ENCODE measurements around the gene UBE2B. TPM values are rescaled to one million over a fixed set of nuclear protein-coding genes. Genes with fewer than 3 reads are reported as not detected.
A peak's percentile ranks its signal among the peaks of the same experiment; 100 is the strongest.

The UBE2B gene
- total RNA-seq, 1 experiment from 2014 or later: 132 TPM

DNA sequence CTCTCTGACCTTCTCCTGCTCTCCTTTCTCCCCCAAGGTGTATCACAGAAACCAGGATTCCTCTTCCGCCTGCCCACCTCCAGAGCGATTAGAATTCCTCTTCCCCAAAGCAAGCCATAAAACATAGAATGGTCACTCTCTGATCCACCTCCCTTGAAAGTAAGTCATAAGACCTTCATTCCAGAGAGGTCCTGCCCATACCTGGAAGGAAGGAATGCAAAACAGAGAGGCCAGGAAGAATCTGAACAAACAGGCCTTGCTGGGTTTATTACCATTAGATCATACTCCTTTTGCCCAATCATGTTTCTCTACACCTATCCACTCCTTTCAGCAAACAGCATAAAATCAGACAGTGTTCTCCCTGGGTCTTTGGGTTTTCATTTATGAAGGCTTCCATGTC, 25.4 kb upstream of the UBE2B start:
- DNase-seq: peak; percentile 45
- Mint-ChIP-seq H3K27me3 (ENCODE audit: unreplicated experiment) (no peaks in the 10 kb centered on the region), H3K36me3 (ENCODE audit: insufficient read depth, unreplicated experiment) (peaks cover 5% of the 10 kb centered on the region), H3K4me1 (ENCODE audit: low read depth, unreplicated experiment) (peaks cover 13% of the 10 kb centered on the region), H3K9me3 (ENCODE audit: low read depth, unreplicated experiment) (peaks cover 3% of the 10 kb centered on the region), H3K27ac (ENCODE audit: unreplicated experiment) (peak overlapping the region; percentile 69), H3K4me3 (ENCODE audit: low read depth, unreplicated experiment) (peak overlapping the region; percentile 13)
- intact Hi-C loops (cut with micrococcal nuclease; ENCODE audit: unreplicated experiment): no loop called here
- BruUV-seq (replicated peaks): no TSS peak
- CTCF ChIA-PET: no interaction called here
- TF ChIP-seq, protein P1, sequence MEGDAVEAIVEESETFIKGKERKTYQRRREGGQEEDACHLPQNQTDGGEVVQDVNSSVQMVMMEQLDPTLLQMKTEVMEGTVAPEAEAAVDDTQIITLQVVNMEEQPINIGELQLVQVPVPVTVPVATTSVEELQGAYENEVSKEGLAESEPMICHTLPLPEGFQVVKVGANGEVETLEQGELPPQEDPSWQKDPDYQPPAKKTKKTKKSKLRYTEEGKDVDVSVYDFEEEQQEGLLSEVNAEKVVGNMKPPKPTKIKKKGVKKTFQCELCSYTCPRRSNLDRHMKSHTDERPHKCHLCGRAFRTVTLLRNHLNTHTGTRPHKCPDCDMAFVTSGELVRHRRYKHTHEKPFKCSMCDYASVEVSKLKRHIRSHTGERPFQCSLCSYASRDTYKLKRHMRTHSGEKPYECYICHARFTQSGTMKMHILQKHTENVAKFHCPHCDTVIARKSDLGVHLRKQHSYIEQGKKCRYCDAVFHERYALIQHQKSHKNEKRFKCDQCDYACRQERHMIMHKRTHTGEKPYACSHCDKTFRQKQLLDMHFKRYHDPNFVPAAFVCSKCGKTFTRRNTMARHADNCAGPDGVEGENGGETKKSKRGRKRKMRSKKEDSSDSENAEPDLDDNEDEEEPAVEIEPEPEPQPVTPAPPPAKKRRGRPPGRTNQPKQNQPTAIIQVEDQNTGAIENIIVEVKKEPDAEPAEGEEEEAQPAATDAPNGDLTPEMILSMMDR (IDR thresholded peaks at IDR 0.05; ENCODE audit: unreplicated experiment): no peak

- no peak for DNase-seq
- Mint-ChIP-seq H3K4me1 (ENCODE audit: low read depth, unreplicated experiment) (peaks cover 13% of the 10 kb centered on the region), H3K27me3 (ENCODE audit: unreplicated experiment) (no peaks in the 10 kb centered on the region), H3K9me3 (ENCODE audit: low read depth, unreplicated experiment) (no peaks in the 10 kb centered on the region), H3K36me3 (ENCODE audit: insufficient read depth, unreplicated experiment) (peaks cover 5% of the 10 kb centered on the region), H3K4me3 (ENCODE audit: low read depth, unreplicated experiment) (no peak overlapping the region), H3K27ac (ENCODE audit: unreplicated experiment) (no peak overlapping the region)
- TF ChIP-seq, protein P1 (IDR thresholded peaks at IDR 0.05; ENCODE audit: unreplicated experiment): no peak
- no TSS peak for BruUV-seq (replicated peaks)
- intact Hi-C loops (cut with micrococcal nuclease; ENCODE audit: unreplicated experiment): no loop called here
- CTCF ChIA-PET: no interaction called here
Measured at GRCh38 chr5:134349463-134349862, 21.9 kb upstream of the UBE2B start.

DNA sequence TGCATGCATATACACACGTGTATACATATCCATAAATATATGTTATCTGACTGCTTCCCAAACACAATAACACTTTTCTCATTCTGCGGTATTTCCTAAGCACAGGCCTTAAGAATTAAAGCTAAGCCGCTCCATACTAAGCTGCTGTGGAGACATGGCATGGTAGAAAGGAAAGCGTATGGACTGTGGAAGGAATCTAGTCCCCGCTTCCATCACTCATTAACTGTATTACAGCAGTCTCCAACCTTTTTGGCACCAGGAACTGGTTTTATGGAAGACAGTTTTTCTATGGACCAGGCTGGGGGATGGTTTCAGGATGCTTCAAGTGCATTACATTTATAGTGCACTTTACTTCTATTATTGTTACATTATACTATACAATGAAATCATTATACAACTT, 15.7 kb upstream of the UBE2B start:
- TF ChIP-seq, protein P1 (IDR thresholded peaks at IDR 0.05; ENCODE audit: unreplicated experiment): no peak
- H3K4me1 Mint-ChIP-seq (ENCODE audit: low read depth, unreplicated experiment): no peaks in the 10 kb centered on the region
- no peak for DNase-seq
- no peaks in the 10 kb centered on the region for H3K9me3 Mint-ChIP-seq (ENCODE audit: low read depth, unreplicated experiment)
- BruUV-seq (replicated peaks): no TSS peak
- H3K27me3 Mint-ChIP-seq (ENCODE audit: unreplicated experiment): no peaks in the 10 kb centered on the region
- CTCF ChIA-PET: no interaction called here
- H3K27ac Mint-ChIP-seq (ENCODE audit: unreplicated experiment): no peak overlapping the region
- intact Hi-C loops (cut with micrococcal nuclease; ENCODE audit: unreplicated experiment): no loop called here
- H3K36me3 Mint-ChIP-seq (ENCODE audit: insufficient read depth, unreplicated experiment): no peaks in the 10 kb centered on the region
- H3K4me3 Mint-ChIP-seq (ENCODE audit: low read depth, unreplicated experiment): no peak overlapping the region

GRCh38 chr5:134365604-134366003, 5.8 kb upstream of the UBE2B start:
- BruUV-seq (replicated peaks): no TSS peak
- no peak for DNase-seq
- CTCF ChIA-PET: no interaction called here
- Mint-ChIP-seq H3K27ac (ENCODE audit: unreplicated experiment) (no peak overlapping the region), H3K36me3 (ENCODE audit: insufficient read depth, unreplicated experiment) (peaks cover 22% of the 10 kb centered on the region), H3K4me1 (ENCODE audit: low read depth, unreplicated experiment) (peaks cover 20% of the 10 kb centered on the region), H3K27me3 (ENCODE audit: unreplicated experiment) (no peaks in the 10 kb centered on the region), H3K4me3 (ENCODE audit: low read depth, unreplicated experiment) (no peak overlapping the region), H3K9me3 (ENCODE audit: low read depth, unreplicated experiment) (no peaks in the 10 kb centered on the region)
- intact Hi-C loops (cut with micrococcal nuclease; ENCODE audit: unreplicated experiment): no loop called here
- TF ChIP-seq, protein P1 (IDR thresholded peaks at IDR 0.05; ENCODE audit: unreplicated experiment): no peak
